A673 (cell line): Measurements from ENCODE around the gene CDCA7L. TPM values are rescaled to one million over a fixed set of nuclear protein-coding genes. Genes with fewer than 3 reads are reported as not detected.
"Not testable (repeated sequence)": the region's sequence is repeated elsewhere in the genome, so short reads cannot be mapped to it uniquely, and the experiment has no call there.

Experiments
- BruUV-seq: library from RNA; stranded (reverse); fragments of 400-500 nt; replicated peaks from 2 replicates; lab custom pipeline; 2021; lab: Mats Ljungman, UMichigan
- CTCF ChIA-PET: fragments of 300-600 bp; sonication (Branson Sonifier 250); formaldehyde crosslinking; loops from one replicate; lab custom pipeline; 2022; ENCODE audit warnings: antibody characterized with exemption; lab: Charles Lee
- POLR2A ChIA-PET: fragments of 300-600 bp; sonication (Branson Sonifier 250); formaldehyde crosslinking; loops from one replicate; lab custom pipeline; 2022; ENCODE audit warnings: antibody characterized with exemption; ENCODE audit not compliant: low non-redundant PET; lab: Charles Lee
- DNase-seq: peaks from one replicate; pipeline ENCODE4 v3.0.0-alpha.2; 2015; ENCODE audit warnings: low spot score
- H3K27ac ChIP-seq: fragments of 200-600 bp; sonication (generic); 2 replicates; pipeline ENCODE4 v1.5.1; 2016; ENCODE audit warnings: mixed run types, low read depth, mild to moderate bottlenecking, mixed read lengths, antibody characterized with exemption, low read length; ENCODE audit not compliant: poor library complexity, severe bottlenecking
- H3K27me3 ChIP-seq: fragments of 200-600 bp; sonication (generic); replicated peaks from 2 replicates; pipeline ENCODE4 v1.6.1; 2017; ENCODE audit warnings: mixed run types, low read depth, mild to moderate bottlenecking, mixed read lengths, antibody characterized with exemption, low read length; ENCODE audit not compliant: insufficient read depth, poor library complexity
- H3K36me3 ChIP-seq: fragments of 200-600 bp; sonication (generic); 2 replicates; pipeline ENCODE4 v1.6.1; 2016; ENCODE audit warnings: mixed run types, mild to moderate bottlenecking, mixed read lengths, antibody characterized with exemption, low read length; ENCODE audit not compliant: insufficient read depth, poor library complexity, severe bottlenecking
- H3K4me1 ChIP-seq: fragments of 200-600 bp; sonication (generic); 2 replicates; pipeline ENCODE4 v1.6.1; 2017; ENCODE audit warnings: mixed run types, mild to moderate bottlenecking, mixed read lengths, antibody characterized with exemption, low read length; ENCODE audit not compliant: insufficient read depth, poor library complexity, severe bottlenecking
- H3K4me3 ChIP-seq: fragments of 200-600 bp; sonication (generic); 2 replicates; pipeline ENCODE4 v1.5.1; 2016; ENCODE audit warnings: low read depth, mixed run types, mild to moderate bottlenecking, mixed read lengths, low read length; ENCODE audit not compliant: poor library complexity, severe bottlenecking
- H3K9me3 ChIP-seq: fragments of 200-600 bp; sonication (generic); 2 replicates; pipeline ENCODE4 v1.6.1; 2016; ENCODE audit warnings: mixed run types, low read depth, mild to moderate bottlenecking, mixed read lengths, antibody characterized with exemption, low read length; ENCODE audit not compliant: poor library complexity, severe bottlenecking
- EZH2 ChIP-seq: fragments of 200-600 bp; sonication (generic); IDR thresholded peaks from 2 replicates; pipeline ENCODE4 v1.6.1; 2017; ENCODE audit warnings: borderline replicate concordance, low read depth, mild to moderate bottlenecking, mixed read lengths, antibody characterized with exemption, low read length; ENCODE audit not compliant: poor library complexity, severe bottlenecking
- intact Hi-C: fragments of 100-400 bp; cut with micrococcal nuclease; formaldehyde crosslinking; loops from one replicate; pipeline ENCODE4 v1.10.0; 2022; ENCODE audit not compliant: unreplicated experiment
- total RNA-seq: library from RNA; stranded (reverse); gene quantifications from 2 replicates; pipeline ENCODE4 v1.2.3, GENCODE V29; 2021
- TF ChIP-seq, protein P1 (sequence below): fragments of 300-800, 200-600 bp; sonication (generic); conservative IDR thresholded peaks from 2 replicates; pipeline ENCODE4 v1.5.1; 2017; ENCODE audit warnings: low read depth, mild to moderate bottlenecking, antibody characterized with exemption, low read length, moderate library complexity, mixed read lengths

The CDCA7L gene
- total RNA-seq, 1 experiment from 2014 or later = 89.2 TPM

DNA sequence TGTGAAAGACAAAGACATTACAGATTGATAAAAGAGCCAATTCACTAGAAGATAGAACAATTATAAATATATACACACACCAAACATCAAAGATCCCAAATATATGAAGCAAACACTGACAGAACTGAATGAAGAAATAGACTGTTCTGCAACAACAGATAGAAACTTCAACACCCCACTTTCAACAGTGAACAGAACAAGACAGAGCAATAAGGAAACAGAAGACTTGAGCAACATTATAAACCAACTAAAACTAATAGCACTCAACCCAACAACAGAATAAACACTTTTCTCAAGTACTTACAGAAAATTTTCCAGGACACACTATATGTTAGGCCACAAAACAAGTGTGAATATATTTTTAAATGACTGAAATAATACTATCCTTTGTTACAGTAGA lies 10.9 kb downstream of the CDCA7L start:
- DNase-seq = no peak
- Histone ChIP-seq H3K36me3 (peaks cover 12% of the 10 kb centered on the region), H3K27me3 (no peaks in the 10 kb centered on the region), H3K27ac (no peak overlapping the region), H3K9me3 (peaks cover 11% of the 10 kb centered on the region), H3K4me1 (peaks cover 10% of the 10 kb centered on the region), H3K4me3 (no peak overlapping the region)
- POLR2A ChIA-PET = no interaction called here
- no peak for TF ChIP-seq EZH2
- TF ChIP-seq, protein P1, sequence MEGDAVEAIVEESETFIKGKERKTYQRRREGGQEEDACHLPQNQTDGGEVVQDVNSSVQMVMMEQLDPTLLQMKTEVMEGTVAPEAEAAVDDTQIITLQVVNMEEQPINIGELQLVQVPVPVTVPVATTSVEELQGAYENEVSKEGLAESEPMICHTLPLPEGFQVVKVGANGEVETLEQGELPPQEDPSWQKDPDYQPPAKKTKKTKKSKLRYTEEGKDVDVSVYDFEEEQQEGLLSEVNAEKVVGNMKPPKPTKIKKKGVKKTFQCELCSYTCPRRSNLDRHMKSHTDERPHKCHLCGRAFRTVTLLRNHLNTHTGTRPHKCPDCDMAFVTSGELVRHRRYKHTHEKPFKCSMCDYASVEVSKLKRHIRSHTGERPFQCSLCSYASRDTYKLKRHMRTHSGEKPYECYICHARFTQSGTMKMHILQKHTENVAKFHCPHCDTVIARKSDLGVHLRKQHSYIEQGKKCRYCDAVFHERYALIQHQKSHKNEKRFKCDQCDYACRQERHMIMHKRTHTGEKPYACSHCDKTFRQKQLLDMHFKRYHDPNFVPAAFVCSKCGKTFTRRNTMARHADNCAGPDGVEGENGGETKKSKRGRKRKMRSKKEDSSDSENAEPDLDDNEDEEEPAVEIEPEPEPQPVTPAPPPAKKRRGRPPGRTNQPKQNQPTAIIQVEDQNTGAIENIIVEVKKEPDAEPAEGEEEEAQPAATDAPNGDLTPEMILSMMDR = no peak
- CTCF ChIA-PET = no interaction called here
- no TSS peak for BruUV-seq
- intact Hi-C loops = no loop called here

DNA sequence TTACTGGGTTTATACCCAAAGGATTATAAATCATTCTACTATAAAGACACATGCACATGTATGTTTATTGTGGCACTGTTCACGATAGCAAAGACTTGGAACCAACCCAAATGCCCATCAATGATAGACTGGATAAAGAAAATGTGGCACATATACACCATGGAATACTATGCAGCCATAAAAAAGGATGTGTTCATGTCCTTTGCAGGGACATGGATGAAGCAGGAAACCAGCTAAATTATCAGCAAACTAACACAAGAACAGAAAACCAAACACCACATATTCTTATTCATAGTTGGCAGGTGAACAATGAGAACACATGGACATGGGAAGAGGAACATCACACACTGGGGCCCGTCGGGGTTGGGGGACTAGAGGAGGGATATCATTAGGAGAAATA lies 12.4 kb downstream of the CDCA7L start:
- CTCF ChIA-PET, H3K27ac ChIP-seq, POLR2A ChIA-PET, H3K4me3 ChIP-seq, BruUV-seq, intact Hi-C loops, DNase-seq, H3K4me1 ChIP-seq, H3K27me3 ChIP-seq: not testable (repeated sequence)
- Histone ChIP-seq H3K36me3 (peaks cover 12% of the 10 kb centered on the region), H3K9me3 (peaks cover 11% of the 10 kb centered on the region)

DNA sequence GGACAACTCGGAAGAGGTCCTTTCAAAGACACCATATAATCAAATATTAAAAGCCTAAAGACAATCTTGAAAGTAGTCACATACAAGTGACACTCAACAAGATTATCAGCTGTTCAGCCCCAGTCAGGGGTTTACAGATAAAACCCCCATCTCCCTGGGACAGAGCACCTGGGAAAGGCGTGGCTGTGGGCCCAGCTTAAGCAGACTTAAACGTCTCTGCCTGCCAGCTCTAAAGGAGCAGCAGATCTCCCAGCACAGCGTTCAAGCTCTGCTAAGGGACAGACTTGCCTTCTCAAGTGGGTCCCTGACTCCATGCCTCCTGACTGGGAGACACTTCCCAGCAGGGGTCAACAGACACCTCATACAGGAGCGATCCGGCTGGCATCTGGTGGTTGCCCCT lies 18.0 kb downstream of the CDCA7L start:
- Histone ChIP-seq H3K27me3 (no peaks in the 10 kb centered on the region), H3K27ac (no peak overlapping the region), H3K4me3 (no peak overlapping the region), H3K36me3 (no peaks in the 10 kb centered on the region), H3K9me3 (no peaks in the 10 kb centered on the region), H3K4me1 (peaks cover 15% of the 10 kb centered on the region)
- DNase-seq = no peak
- intact Hi-C loops = no loop called here
- TF ChIP-seq EZH2 = no peak
- TF ChIP-seq, protein P1 = no peak
- BruUV-seq = no TSS peak
- CTCF ChIA-PET = no interaction called here
- POLR2A ChIA-PET = no interaction called here

DNA sequence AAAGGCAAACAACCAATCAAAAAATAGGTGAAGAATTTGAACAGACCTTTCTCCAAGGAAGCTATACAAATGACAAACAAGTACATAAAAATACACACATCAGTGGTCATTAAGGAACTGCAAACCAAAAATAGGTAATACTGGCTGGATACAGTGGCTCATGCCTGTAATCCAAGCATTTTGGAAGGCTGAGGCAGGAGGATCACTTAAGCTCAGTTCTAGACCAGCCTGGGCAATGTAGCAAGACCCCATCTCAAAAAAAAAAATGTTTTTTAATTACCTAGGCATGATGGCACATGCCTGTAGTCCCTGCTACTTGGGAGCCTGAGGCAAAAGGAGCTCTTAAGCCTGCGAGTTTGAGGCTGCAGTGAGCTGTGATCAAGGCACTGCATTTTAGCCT lies 19.3 kb downstream of the CDCA7L start:
- Histone ChIP-seq H3K4me3 (no peak overlapping the region), H3K9me3 (no peaks in the 10 kb centered on the region), H3K27me3 (no peaks in the 10 kb centered on the region), H3K27ac (no peak overlapping the region), H3K36me3 (no peaks in the 10 kb centered on the region), H3K4me1 (peaks cover 15% of the 10 kb centered on the region)
- intact Hi-C loops = no loop called here
- ChIA-PET CTCF (no interaction called here), POLR2A (no interaction called here)
- no peak for DNase-seq
- TF ChIP-seq, protein P1 = no peak
- TF ChIP-seq EZH2 = no peak
- BruUV-seq = no TSS peak
